ENCODE data around the gene ADGRF4. TPM values are rescaled to one million over a fixed set of nuclear protein-coding genes. Genes with fewer than 3 reads are reported as not detected.

The ADGRF4 gene
- polyA plus RNA-seq, 1 donor from 2014 or later: not detected

DNA sequence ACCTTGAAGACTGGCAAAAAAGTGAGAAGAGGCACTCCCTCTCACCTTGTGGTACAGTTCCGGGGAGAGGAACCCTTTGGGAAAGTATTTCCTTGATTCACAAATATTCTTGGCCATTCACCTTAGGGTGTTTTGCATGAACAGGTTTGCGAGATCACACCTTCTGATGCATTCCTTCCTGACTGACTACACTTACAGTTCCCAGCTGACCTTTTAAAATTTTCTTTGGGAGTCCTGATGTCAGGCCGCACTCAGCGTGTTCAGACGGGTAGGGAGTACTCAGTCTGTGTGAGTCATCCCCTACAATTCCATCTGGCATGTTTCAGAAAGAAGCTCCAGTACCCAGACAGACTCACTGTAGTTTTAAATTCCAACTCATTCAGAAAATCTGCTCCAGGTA, 1.7 kb downstream of the ADGRF4 start:
- H4K20me1 ChIP-seq (ENCODE audit: insufficient read depth): no peaks in the 10 kb centered on the region
- H2AFZ ChIP-seq (ENCODE audit: low read depth, low read length): no peak overlapping the region
- no peaks in the 10 kb centered on the region for H3K9me3 ChIP-seq (ENCODE audit: low read length)
- no peaks in the 10 kb centered on the region for H3F3A ChIP-seq (ENCODE audit: insufficient read depth, low read length, poor library complexity, severe bottlenecking)
- H3K79me2 ChIP-seq (replicated peaks; ENCODE audit: insufficient read depth, low read length): no peaks in the 10 kb centered on the region
- no peak overlapping the region for H3K9ac ChIP-seq (ENCODE audit: low read length)
- no peak overlapping the region for H3K4me3 ChIP-seq (ENCODE audit: low read length)
- no peak for TF ChIP-seq CTCF (IDR thresholded peaks at IDR 0.05; ENCODE audit: poor library complexity, severe bottlenecking)
- no peak for TF ChIP-seq MXI1 (conservative IDR thresholded peaks at IDR 0.05; ENCODE audit: poor library complexity, severe bottlenecking)
- TF ChIP-seq EP300 (conservative IDR thresholded peaks at IDR 0.05; ENCODE audit: poor library complexity, severe bottlenecking): no peak
- TF ChIP-seq RAD21 (conservative IDR thresholded peaks at IDR 0.05): no peak
- H3K4me2 ChIP-seq (ENCODE audit: low read length): no peak overlapping the region
- H3K27me3 ChIP-seq (ENCODE audit: insufficient read depth, low read depth, low read length): no peaks in the 10 kb centered on the region
- no peaks in the 10 kb centered on the region for H3K9me2 ChIP-seq (ENCODE audit: insufficient read depth, low read length)
- H3K36me3 ChIP-seq (ENCODE audit: insufficient read depth, low read length): no peaks in the 10 kb centered on the region
- no peak overlapping the region for H3K27ac ChIP-seq (ENCODE audit: low read length)

GRCh38 chr6:47700596-47700995, 2.2 kb downstream of the ADGRF4 start:
- H3K4me2 ChIP-seq (ENCODE audit: low read length): no peak overlapping the region
- H3K79me2 ChIP-seq (replicated peaks; ENCODE audit: insufficient read depth, low read length): no peaks in the 10 kb centered on the region
- H3K9ac ChIP-seq (ENCODE audit: low read length): no peak overlapping the region
- TF ChIP-seq EP300 (conservative IDR thresholded peaks at IDR 0.05; ENCODE audit: poor library complexity, severe bottlenecking) (no peak), SMC3 (conservative IDR thresholded peaks at IDR 0.05; ENCODE audit: poor library complexity) (no peak), MXI1 (conservative IDR thresholded peaks at IDR 0.05; ENCODE audit: poor library complexity, severe bottlenecking) (no peak), TAF1 (IDR thresholded peaks at IDR 0.05; ENCODE audit: low read depth) (no peak), POLR2AphosphoS5 (IDR thresholded peaks at IDR 0.05) (no peak), RAD21 (conservative IDR thresholded peaks at IDR 0.05) (no peak), EZH2 (IDR thresholded peaks at IDR 0.05; ENCODE audit: borderline replicate concordance, insufficient read depth, low read length, poor library complexity, severe bottlenecking) (no peak), CTCF (IDR thresholded peaks at IDR 0.05; ENCODE audit: poor library complexity, severe bottlenecking) (no peak)
- TF ChIP-seq, protein P1, sequence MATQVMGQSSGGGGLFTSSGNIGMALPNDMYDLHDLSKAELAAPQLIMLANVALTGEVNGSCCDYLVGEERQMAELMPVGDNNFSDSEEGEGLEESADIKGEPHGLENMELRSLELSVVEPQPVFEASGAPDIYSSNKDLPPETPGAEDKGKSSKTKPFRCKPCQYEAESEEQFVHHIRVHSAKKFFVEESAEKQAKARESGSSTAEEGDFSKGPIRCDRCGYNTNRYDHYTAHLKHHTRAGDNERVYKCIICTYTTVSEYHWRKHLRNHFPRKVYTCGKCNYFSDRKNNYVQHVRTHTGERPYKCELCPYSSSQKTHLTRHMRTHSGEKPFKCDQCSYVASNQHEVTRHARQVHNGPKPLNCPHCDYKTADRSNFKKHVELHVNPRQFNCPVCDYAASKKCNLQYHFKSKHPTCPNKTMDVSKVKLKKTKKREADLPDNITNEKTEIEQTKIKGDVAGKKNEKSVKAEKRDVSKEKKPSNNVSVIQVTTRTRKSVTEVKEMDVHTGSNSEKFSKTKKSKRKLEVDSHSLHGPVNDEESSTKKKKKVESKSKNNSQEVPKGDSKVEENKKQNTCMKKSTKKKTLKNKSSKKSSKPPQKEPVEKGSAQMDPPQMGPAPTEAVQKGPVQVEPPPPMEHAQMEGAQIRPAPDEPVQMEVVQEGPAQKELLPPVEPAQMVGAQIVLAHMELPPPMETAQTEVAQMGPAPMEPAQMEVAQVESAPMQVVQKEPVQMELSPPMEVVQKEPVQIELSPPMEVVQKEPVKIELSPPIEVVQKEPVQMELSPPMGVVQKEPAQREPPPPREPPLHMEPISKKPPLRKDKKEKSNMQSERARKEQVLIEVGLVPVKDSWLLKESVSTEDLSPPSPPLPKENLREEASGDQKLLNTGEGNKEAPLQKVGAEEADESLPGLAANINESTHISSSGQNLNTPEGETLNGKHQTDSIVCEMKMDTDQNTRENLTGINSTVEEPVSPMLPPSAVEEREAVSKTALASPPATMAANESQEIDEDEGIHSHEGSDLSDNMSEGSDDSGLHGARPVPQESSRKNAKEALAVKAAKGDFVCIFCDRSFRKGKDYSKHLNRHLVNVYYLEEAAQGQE (IDR thresholded peaks at IDR 0.05; ENCODE audit: borderline replicate concordance): no peak
- H3K27me3 ChIP-seq (ENCODE audit: insufficient read depth, low read depth, low read length): no peaks in the 10 kb centered on the region
- no peaks in the 10 kb centered on the region for H4K20me1 ChIP-seq (ENCODE audit: insufficient read depth)
- no peaks in the 10 kb centered on the region for H3K9me2 ChIP-seq (ENCODE audit: insufficient read depth, low read length)
- H3K4me3 ChIP-seq (ENCODE audit: low read length): no peak overlapping the region
- H3K27ac ChIP-seq (ENCODE audit: low read length): no peak overlapping the region
- no peaks in the 10 kb centered on the region for H3K9me3 ChIP-seq (ENCODE audit: low read length)
- H2AFZ ChIP-seq (ENCODE audit: low read depth, low read length): no peak overlapping the region
- H3K36me3 ChIP-seq (ENCODE audit: insufficient read depth, low read length): no peaks in the 10 kb centered on the region
- H3F3A ChIP-seq (ENCODE audit: insufficient read depth, low read length, poor library complexity, severe bottlenecking): no peaks in the 10 kb centered on the region
